Right lobe of liver (tissue), 6 donors: Measurements from ENCODE around the gene KLHL21. TPM values are rescaled to one million over a fixed set of nuclear protein-coding genes. Genes with fewer than 3 reads are reported as not detected.

Experiments
- ATAC-seq, 4 donors: fragments of 200-7000 bp; cut with Tn5 transposase; one replicate each; pipeline ENCODE4 v1.9.1; 2020; ENCODE audit warnings: mild to moderate bottlenecking in 4 of 4, moderate library complexity in 4 of 4
- DNase-seq, 3 donors: peaks; one replicate each; pipeline ENCODE4 v3.0.0-alpha.2; 2020
- H3K27ac ChIP-seq, 3 donors: fragments of 200-600 bp; one replicate each; pipeline ENCODE4 v1.8.0; 2022
- H3K27me3 ChIP-seq, 2 donors: fragments of 200-600 bp; one replicate each; pipeline ENCODE4 v1.8.0; 2022
- H3K36me3 ChIP-seq, 4 donors: fragments of 200-600 bp; sonication (generic) in 1 of 4; one replicate each; pipeline versions ENCODE4 v1.5.1 to v1.8.0; 2017 to 2022; ENCODE audit warnings: control low read depth in 1 of 4
- H3K4me1 ChIP-seq, 4 donors: fragments of 200-600 bp; sonication (generic) in 1 of 4; one replicate each; pipeline versions ENCODE4 v1.5.1 to v1.8.0; 2017 to 2022; ENCODE audit warnings: control low read depth in 1 of 4
- H3K4me3 ChIP-seq, 3 donors: fragments of 200-600 bp; one replicate each; pipeline ENCODE4 v1.8.0; 2022
- H3K9me3 ChIP-seq, 4 donors: fragments of 200-600 bp; sonication (generic) in 1 of 4; one replicate each; pipeline versions ENCODE4 v1.5.1 to v1.8.0; 2017 to 2022; ENCODE audit warnings: control low read depth in 1 of 4
- POLR2A ChIP-seq: fragments of 450-650 bp; IDR thresholded peaks from one replicate; pipeline ENCODE4 v1.6.1; 2017; ENCODE audit warnings: antibody characterized with exemption, mild to moderate bottlenecking
- WGBS: methylation state at CpG from one replicate; pipeline ENCODE4 v1.1.6; 2018; ENCODE audit warnings: low coverage, low lambda C conversion rate; ENCODE audit not compliant: insufficient coverage; ENCODE audit errors: missing lambda C conversion rate; 5-methylcytosine and 5-hydroxymethylcytosine counted together
- intact Hi-C, 2 donors: fragments of 100-400 bp; cut with DNase I; formaldehyde crosslinking; loops; one replicate each; pipeline versions ENCODE4 v1.11.2 to v1.14.1; 2022
- total RNA-seq, 6 experiments: library from RNA; depleted of rRNA in 2 of 6; stranded (reverse); fragments of >200 nt in 2 of 6; fragmentation: NEBNext Ultra II Directional in 3 of 6; extraction: Animal tissue kit (Norgen Biotek cat#: 25700) in 3 of 6; gene quantifications; one replicate each; pipeline versions ENCODE4 v1.1.0 to v1.2.4, GENCODE V29; 2016 to 2023
- TF ChIP-seq, protein P1 (sequence below), 4 donors: fragments of 200-600 bp in 3 of 4; fragments of 450-650 bp in 1 of 4; IDR thresholded peaks; one replicate each; pipeline versions ENCODE4 v1.5.1 to v1.8.0; 2016 to 2022; ENCODE audit warnings: antibody characterized with exemption in 4 of 4, mild to moderate bottlenecking in 2 of 4
- donor health status: DM: no; HTN: yes; CAD: no.
- donor health status: DM: no; HTN: no; CAD: no.
- donor health status: DM: no; HTN: no; CAD: no.
- donor health status: DM: no; HTN: yes; CAD: no.
- donor health status: DM: no; HTN: yes; CAD: no.

KLHL21 gene
- total RNA-seq, 6 experiments from 2014 or later: 12.1 to 24.6 (median 20.0) TPM

DNA sequence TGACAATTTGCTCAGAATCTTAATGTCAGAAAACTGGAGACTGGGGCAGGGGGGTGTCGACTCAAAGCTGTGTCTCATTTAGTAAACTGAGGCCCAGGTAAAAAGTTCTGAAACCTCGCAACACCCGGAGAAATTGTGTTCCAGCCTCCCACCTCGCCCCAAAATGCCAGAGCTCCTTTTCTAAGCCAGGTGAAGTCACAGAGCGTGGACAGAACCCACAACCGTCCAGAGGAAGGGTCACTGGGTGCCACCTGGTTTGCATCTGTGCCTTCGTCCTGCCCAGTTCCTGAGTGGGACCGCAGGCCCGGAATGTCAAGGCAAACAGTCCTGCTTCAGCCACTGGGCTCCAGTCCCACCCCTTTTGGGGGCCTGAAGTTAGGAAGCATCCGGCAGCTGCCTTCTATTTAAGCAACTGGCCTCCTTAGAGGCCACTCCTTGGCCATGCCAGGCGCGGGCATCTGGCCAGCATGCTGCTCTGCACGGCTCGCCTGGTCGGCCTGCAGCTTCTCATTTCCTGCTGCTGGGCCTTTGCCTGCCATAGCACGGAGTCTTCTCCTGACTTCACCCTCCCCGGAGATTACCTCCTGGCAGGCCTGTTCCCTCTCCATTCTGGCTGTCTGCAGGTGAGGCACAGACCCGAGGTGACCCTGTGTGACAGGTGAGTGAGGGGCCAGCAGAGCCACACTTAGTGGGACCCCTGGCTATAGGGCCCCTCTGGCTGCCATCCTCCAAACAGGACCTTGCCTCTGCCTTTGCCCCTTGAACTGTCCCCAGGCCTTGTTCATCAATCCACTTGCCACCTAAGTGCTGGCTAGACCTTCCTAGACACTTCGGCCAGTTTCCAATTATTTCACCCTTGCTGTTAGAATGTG is 47.5 kb downstream of the KLHL21 start, which contains the start of gene TAS1R1:
Gene TAS1R1 (plus strand): TSS at position 401 of the 872 bp plus-strand sequence. CDS start 67 bp downstream, at position 468.
- intact Hi-C loops: no loop called here
- H3K9me3 ChIP-seq: no peaks in the 10 kb centered on the region
- no peak for TF ChIP-seq POLR2A
- TF ChIP-seq, protein P1, sequence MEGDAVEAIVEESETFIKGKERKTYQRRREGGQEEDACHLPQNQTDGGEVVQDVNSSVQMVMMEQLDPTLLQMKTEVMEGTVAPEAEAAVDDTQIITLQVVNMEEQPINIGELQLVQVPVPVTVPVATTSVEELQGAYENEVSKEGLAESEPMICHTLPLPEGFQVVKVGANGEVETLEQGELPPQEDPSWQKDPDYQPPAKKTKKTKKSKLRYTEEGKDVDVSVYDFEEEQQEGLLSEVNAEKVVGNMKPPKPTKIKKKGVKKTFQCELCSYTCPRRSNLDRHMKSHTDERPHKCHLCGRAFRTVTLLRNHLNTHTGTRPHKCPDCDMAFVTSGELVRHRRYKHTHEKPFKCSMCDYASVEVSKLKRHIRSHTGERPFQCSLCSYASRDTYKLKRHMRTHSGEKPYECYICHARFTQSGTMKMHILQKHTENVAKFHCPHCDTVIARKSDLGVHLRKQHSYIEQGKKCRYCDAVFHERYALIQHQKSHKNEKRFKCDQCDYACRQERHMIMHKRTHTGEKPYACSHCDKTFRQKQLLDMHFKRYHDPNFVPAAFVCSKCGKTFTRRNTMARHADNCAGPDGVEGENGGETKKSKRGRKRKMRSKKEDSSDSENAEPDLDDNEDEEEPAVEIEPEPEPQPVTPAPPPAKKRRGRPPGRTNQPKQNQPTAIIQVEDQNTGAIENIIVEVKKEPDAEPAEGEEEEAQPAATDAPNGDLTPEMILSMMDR (IDR thresholded peaks at IDR 0.05): no peak
- peak in 2 of 3 donors; percentile 52 to 55 for DNase-seq
- peak in 1 of 4 donors; percentile 2 for ATAC-seq
- no peaks in the 10 kb centered on the region for H3K27me3 ChIP-seq
- peaks cover 0 to 9% (median 0%) of the 10 kb centered on the region in 4 donors for H3K36me3 ChIP-seq
- WGBS: 75% methylated on average over 9 of the region's 19 CpGs
- peaks cover 0 to 11% (median 5%) of the 10 kb centered on the region in 4 donors for H3K4me1 ChIP-seq
- peak within 1 kb of the TSS; percentile 66 to 76 (median 67) for H3K27ac ChIP-seq
- H3K4me3 ChIP-seq: peak within 1 kb of the TSS; percentile 92 to 98 (median 98)

DNA sequence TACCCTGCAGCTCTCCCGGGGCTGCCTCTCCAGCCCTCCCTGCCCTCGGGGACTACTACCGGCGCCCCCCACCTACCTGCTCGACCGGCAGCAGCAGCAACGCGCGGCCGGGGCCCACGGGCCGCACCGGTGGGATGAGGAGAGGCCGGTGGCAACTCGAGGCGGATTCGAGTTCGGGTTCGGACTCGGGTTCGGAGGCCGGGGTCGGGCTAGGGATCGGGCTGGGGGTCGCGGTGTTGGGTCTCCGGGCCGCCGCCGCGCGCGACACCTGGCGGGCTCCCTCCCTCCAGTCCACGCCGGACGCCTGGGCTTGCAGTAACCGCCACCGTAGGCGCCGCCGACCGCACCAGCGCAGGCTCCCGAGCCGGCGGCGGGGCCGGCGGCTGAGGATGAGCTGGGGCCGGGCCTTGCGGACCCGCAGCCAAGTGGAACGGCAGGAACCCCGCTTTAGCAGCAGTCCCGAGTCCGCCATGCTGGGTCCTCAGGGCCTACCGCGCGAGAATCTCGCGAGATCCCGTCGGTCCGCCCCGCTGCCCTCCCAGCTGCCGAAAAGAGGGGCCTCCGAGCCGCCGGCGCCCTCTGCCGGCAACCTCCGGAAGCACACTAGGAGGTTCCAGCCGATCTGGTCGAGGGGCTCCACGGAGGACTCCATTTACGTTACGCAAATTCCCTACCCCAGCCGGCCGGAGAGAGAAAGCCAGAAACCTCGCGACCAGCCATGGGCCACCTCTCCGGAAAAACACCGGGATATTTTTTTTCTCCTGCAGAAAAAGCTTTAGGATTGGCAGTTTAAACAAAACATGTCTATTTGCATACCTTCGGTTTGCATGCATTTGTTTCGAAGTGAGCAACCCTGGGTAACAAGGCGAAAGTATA is 48.4 kb downstream of the KLHL21 start, which contains the start of gene NOL9:
Gene NOL9 (minus strand): TSS at position 483 of the 876 bp plus-strand sequence. CDS start 11 bp downstream, at position 472.
- Histone ChIP-seq H3K27ac (peak within 1 kb of the TSS; percentile 66 to 76 (median 67)), H3K9me3 (no peaks in the 10 kb centered on the region), H3K27me3 (no peaks in the 10 kb centered on the region), H3K4me3 (peak within 1 kb of the TSS; percentile 92 to 98 (median 98)), H3K36me3 (peaks cover 0 to 18% (median 3%) of the 10 kb centered on the region in 4 donors), H3K4me1 (peaks cover 0 to 11% (median 5%) of the 10 kb centered on the region in 4 donors)
- intact Hi-C loops: no loop called here
- 4% methylated on average over 28 of the region's 87 CpGs for whole genome bisulfite sequencing
- DNase-seq: peak; percentile 94 to 96 (median 94)
- TF ChIP-seq POLR2A: peak; percentile 63
- TF ChIP-seq, protein P1 (IDR thresholded peaks at IDR 0.05): peak; percentile 95 to 98 (median 96)
- ATAC-seq: peak; percentile 98 to 100 (median 100)

DNA sequence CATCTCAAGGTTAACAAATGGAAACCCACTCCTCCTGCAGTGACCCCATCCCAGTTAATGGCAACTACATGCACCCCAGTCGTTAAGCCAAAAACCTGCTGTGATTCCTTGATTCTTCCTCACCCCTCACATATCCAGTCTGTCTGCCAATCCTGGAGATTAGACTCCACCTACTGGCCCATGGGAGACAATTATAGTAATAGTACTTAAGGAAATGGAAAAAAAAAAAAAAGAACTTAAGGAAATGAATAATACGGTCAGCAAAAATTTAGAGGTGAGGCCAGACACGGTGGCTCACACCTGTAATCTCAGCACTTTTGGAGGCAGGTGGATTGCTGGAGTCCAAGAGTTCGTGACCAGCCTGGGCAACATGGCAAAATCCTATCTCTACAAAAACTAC is 55.4 kb downstream of the KLHL21 start:
- DNase-seq: no peak
- peak in 1 of 4 donors; percentile 27 for ATAC-seq
- H3K9me3 ChIP-seq: no peaks in the 10 kb centered on the region
- H3K27ac ChIP-seq: no peak overlapping the region
- intact Hi-C loops: no loop called here
- H3K4me1 ChIP-seq: no peaks in the 10 kb centered on the region
- H3K4me3 ChIP-seq: no peak overlapping the region
- H3K27me3 ChIP-seq: no peaks in the 10 kb centered on the region
- no peak for TF ChIP-seq POLR2A
- TF ChIP-seq, protein P1 (IDR thresholded peaks at IDR 0.05): no peak
- WGBS: 57% methylated on average over 4 of the region's 4 CpGs
- H3K36me3 ChIP-seq: peaks cover 0 to 62% (median 18%) of the 10 kb centered on the region in 4 donors

GRCh38 chr1:6546326-6546725 is 56.3 kb downstream of the KLHL21 start:
- 49% methylated on average over 5 of the region's 5 CpGs for WGBS
- no peak overlapping the region for H3K27ac ChIP-seq
- H3K27me3 ChIP-seq: no peaks in the 10 kb centered on the region
- H3K4me3 ChIP-seq: no peak overlapping the region
- intact Hi-C loops: no loop called here
- ATAC-seq: peak; percentile 51 to 71 (median 69)
- H3K36me3 ChIP-seq: peaks cover 0 to 68% (median 18%) of the 10 kb centered on the region in 4 donors
- H3K4me1 ChIP-seq: no peaks in the 10 kb centered on the region
- no peak for DNase-seq
- H3K9me3 ChIP-seq: no peaks in the 10 kb centered on the region
- TF ChIP-seq POLR2A: no peak
- TF ChIP-seq, protein P1 (IDR thresholded peaks at IDR 0.05): no peak
